Activated CD4-positive, CD25-positive, alpha-beta regulatory T cell (primary cell): Measurements from ENCODE around the gene OR6K6.

Source experiments
- DNase-seq, 4 experiments: peaks; one replicate each; lab custom pipeline; 2025; lab: John Stamatoyannopoulos, UW

The OR6K6 gene

DNA sequence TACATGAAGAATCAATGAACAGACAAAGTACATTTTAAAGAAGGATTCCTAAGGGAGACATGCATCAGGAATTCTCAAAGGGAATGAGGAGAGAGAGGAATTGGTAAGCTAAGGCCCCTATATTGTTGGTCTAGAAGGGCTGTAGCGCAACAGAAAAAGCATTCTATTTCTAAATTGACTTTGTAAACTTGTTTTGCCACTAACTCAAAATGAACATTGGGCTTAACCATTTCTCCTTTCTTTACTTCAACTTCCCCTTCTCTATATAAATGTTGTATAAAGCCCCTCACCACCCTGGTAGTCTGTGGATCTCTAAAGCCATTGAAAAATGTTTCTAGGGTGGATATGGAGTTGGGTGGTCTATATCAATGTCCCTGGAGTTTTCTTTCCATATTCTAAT is 46.9 kb downstream of the OR6K6 start:
- no peak for DNase-seq

GRCh38 chr1:158803678-158804077 is 49.2 kb downstream of the OR6K6 start:
- DNase-seq, result no peak
